Upper lobe of left lung (tissue), 4 donors: ENCODE results near the gene SCRT2.

ENCODE experiments used
- POLR2A ChIP-seq, 4 donors: fragments of 450-650 bp; IDR thresholded peaks; one replicate each; pipeline ENCODE4 v1.5.1; 2016 to 2017; ENCODE audit warnings: antibody characterized with exemption in 4 of 4, mild to moderate bottlenecking in 2 of 4
- POLR2AphosphoS5 ChIP-seq, 2 donors: sonication (generic); formaldehyde crosslinking; IDR thresholded peaks; one replicate each; pipeline ENCODE4 v1.5.1; 2017; ENCODE audit warnings: antibody characterized with exemption in 2 of 2
- TF ChIP-seq, protein P1 (sequence below), 6 experiments: fragments of 450-650 bp in 4 of 6; fragments of 200-600 bp in 2 of 6; sonication (generic) in 2 of 6; IDR thresholded peaks; one replicate each; pipeline ENCODE4 v1.5.1; 2016 to 2019; ENCODE audit warnings: antibody characterized with exemption in 6 of 6

DNA sequence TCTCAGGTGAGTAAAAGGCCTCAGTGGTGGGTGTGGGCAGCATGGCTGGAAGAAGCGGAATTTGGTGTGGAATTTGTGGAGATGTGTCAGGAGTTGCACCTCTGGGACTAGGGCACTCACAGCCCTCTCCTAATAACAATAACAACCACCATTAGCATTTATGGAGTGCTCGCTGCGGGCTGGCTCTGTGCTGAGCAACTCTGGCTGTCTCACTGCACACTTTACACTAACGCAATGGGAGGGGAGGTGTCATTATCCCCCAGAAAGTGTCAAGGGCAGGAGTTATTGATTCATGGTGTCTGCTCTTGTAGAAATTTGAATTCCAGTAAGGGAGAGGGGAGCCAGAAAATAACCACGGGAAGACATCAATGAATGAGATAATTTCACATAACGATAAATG is 22.7 kb upstream of the SCRT2 start:
- TF ChIP-seq, protein P1, sequence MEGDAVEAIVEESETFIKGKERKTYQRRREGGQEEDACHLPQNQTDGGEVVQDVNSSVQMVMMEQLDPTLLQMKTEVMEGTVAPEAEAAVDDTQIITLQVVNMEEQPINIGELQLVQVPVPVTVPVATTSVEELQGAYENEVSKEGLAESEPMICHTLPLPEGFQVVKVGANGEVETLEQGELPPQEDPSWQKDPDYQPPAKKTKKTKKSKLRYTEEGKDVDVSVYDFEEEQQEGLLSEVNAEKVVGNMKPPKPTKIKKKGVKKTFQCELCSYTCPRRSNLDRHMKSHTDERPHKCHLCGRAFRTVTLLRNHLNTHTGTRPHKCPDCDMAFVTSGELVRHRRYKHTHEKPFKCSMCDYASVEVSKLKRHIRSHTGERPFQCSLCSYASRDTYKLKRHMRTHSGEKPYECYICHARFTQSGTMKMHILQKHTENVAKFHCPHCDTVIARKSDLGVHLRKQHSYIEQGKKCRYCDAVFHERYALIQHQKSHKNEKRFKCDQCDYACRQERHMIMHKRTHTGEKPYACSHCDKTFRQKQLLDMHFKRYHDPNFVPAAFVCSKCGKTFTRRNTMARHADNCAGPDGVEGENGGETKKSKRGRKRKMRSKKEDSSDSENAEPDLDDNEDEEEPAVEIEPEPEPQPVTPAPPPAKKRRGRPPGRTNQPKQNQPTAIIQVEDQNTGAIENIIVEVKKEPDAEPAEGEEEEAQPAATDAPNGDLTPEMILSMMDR (IDR thresholded peaks at IDR 0.05) = no peak
- TF ChIP-seq POLR2AphosphoS5 (IDR thresholded peaks at IDR 0.05) = no peak
- TF ChIP-seq POLR2A (IDR thresholded peaks at IDR 0.05) = no peak
